Mammary epithelial cell (primary cell): Measurements from ENCODE around the gene TCF25.

Experiments used
- EZH2 ChIP-seq: IDR thresholded peaks from 2 replicates; pipeline ENCODE4 v1.6.1; 2012; ENCODE audit warnings: low read length, inconsistent platforms, borderline replicate concordance
- TF ChIP-seq, protein P1 (sequence below), 2 donors: IDR thresholded peaks in 1 of 2; conservative IDR thresholded peaks in 1 of 2; 2 replicates each; pipeline ENCODE4 v1.5.1; 2011 to 2012; ENCODE audit warnings: inconsistent platforms in 2 of 2, low read length in 2 of 2, mild to moderate bottlenecking in 2 of 2, control low read depth in 1 of 2, low read depth in 1 of 2; ENCODE audit not compliant: insufficient read depth in 1 of 2; ENCODE audit errors: extremely low read depth in 1 of 2

DNA sequence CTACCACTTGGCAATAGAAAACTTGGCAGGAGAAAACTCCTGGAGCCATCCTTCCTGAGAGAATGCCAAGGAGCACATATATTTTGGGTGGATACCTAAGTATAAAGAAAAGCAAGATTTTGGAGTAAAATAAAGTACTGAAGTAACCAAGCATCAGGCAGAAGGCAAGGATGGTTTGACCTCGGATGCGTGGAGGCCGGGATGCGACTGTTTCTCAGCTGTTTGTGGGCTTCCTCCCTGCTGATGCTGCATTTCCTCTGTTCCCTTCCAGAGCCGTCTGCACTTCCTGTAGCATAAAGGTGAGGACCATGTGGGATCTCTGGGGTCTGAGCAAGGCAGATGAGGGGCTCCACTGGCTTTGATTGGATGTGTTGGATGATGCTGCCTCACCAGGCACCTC lies 5.5 kb upstream of the TCF25 start:
- TF ChIP-seq EZH2: no peak
- TF ChIP-seq, protein P1, sequence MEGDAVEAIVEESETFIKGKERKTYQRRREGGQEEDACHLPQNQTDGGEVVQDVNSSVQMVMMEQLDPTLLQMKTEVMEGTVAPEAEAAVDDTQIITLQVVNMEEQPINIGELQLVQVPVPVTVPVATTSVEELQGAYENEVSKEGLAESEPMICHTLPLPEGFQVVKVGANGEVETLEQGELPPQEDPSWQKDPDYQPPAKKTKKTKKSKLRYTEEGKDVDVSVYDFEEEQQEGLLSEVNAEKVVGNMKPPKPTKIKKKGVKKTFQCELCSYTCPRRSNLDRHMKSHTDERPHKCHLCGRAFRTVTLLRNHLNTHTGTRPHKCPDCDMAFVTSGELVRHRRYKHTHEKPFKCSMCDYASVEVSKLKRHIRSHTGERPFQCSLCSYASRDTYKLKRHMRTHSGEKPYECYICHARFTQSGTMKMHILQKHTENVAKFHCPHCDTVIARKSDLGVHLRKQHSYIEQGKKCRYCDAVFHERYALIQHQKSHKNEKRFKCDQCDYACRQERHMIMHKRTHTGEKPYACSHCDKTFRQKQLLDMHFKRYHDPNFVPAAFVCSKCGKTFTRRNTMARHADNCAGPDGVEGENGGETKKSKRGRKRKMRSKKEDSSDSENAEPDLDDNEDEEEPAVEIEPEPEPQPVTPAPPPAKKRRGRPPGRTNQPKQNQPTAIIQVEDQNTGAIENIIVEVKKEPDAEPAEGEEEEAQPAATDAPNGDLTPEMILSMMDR (conservative IDR thresholded peaks at IDR 0.05 in 1 of 2, IDR thresholded peaks at IDR 0.05 in 1 of 2; ENCODE audit: extremely low read depth in 1 of 2, insufficient read depth in 1 of 2, low read depth in 1 of 2, low read length in 2 of 2): no peak
